ENCODE data around the gene NOTO. TPM values are rescaled to one million over a fixed set of nuclear protein-coding genes. Genes with fewer than 3 reads are reported as not detected.

Gene NOTO
- total and polyA plus RNA-seq, 2 donors (not counting 3 experiments of a cell fraction or from before 2014, with no cell fraction given): not detected

- no peaks in the 10 kb centered on the region for H3K27me3 ChIP-seq (ENCODE audit: control insufficient read depth in 2 of 2, insufficient read depth in 2 of 2, low read length in 2 of 2)
- H3K9ac ChIP-seq (replicated peaks; ENCODE audit: extremely low read depth, insufficient read depth, low read length): peak within 1 kb of the TSS; percentile 85
- H3K4me2 ChIP-seq (ENCODE audit: insufficient read depth, low read length): peak within 1 kb of the TSS; percentile 97
- H3K9me1 ChIP-seq (replicated peaks; ENCODE audit: control insufficient read depth, extremely low read depth, insufficient read depth, low read length): no peaks in the 10 kb centered on the region
- dilution Hi-C loops (cut with MboI; ENCODE audit: extremely low pct_ligation_motif_present, low sequenced_read_pairs): no loop called here
- H3K79me2 ChIP-seq (ENCODE audit: control insufficient read depth, insufficient read depth, low read length): peaks cover 51% of the 10 kb centered on the region
- CTCF ChIA-PET: interaction anchor here (0.8 to 2.8 kb wide), 4 partner anchors 9 to 260 kb away, joined by 3 to 19 read pairs (median 6); no protein-coding TSS in a partner anchor
- FAIRE-seq: peak; percentile 94
- H3K36me3 ChIP-seq (ENCODE audit: control insufficient read depth in 2 of 2, extremely low read depth in 1 of 2, insufficient read depth in 2 of 2, low read length in 2 of 2): peaks cover 0 to 3% of the 10 kb centered on the region in 2 experiments
- TSS peak; percentile 55 for BruUV-seq (replicated peaks)
- H3K27ac ChIP-seq (ENCODE audit: insufficient read depth, low read depth, low read length): peak within 1 kb of the TSS; percentile 84
- no peaks in the 10 kb centered on the region for H4K20me1 ChIP-seq (replicated peaks; ENCODE audit: control insufficient read depth, extremely low read depth, insufficient read depth, low read length)
- peaks cover 26% of the 10 kb centered on the region for H3K4me1 ChIP-seq (ENCODE audit: control insufficient read depth, extremely low read depth, insufficient read depth, low read length)
- TF ChIP-seq POLR2A (IDR thresholded peaks at IDR 0.05; ENCODE audit: low read depth, low read length): peak; percentile 96
- TF ChIP-seq POLR2AphosphoS5 (IDR thresholded peaks at IDR 0.05; ENCODE audit: insufficient read depth, low read depth, low read length): peak; percentile 98
- no peak for TF ChIP-seq MYC (IDR thresholded peaks at IDR 0.05; ENCODE audit: low read depth, low read length)
- no peak for TF ChIP-seq FOS (IDR thresholded peaks at IDR 0.05; ENCODE audit: borderline replicate concordance, insufficient read depth, low read length)
- H3K9me3 ChIP-seq (replicated peaks; ENCODE audit: control insufficient read depth, insufficient read depth, low read length): no peaks in the 10 kb centered on the region
- H3K4me3 ChIP-seq (replicated peaks in 1 of 3; ENCODE audit: insufficient read depth in 1 of 3, low read depth in 1 of 3, low read length in 3 of 3): peak within 1 kb of the TSS; percentile 76 to 90 (median 85)
- peak; percentile 91 for DNase-seq (ENCODE audit: low read depth, low spot score)
- intact Hi-C loops (cut with micrococcal nuclease): loop anchor here (1.0 to 5.0 kb wide), 4 partner anchors 20 to 903 kb away; partner anchors contain the start of genes SFXN5 and SMYD5
- H2AFZ ChIP-seq (ENCODE audit: low read depth, low read length): peak within 1 kb of the TSS; percentile 94
- POLR2A ChIA-PET: interaction anchor here (0.8 to 1.2 kb wide), 2 partner anchors 8 to 17 kb away, joined by 3 to 5 read pairs; no protein-coding TSS in a partner anchor
Observed at GRCh38 chr2:73233932-73234832, 31.8 kb downstream of the NOTO start, which contains the start of gene CCT7. TSS of gene CCT7 (plus strand) at chr2:73234308. CDS start at chr2:73234379, 71 bp downstream.

All from endothelial cell of umbilical vein (primary cell).